Prostate gland (tissue), 2 donors: ENCODE measurements around the gene CTAG1A.

Experiments used
- POLR2AphosphoS5 ChIP-seq: sonication (generic); formaldehyde crosslinking; IDR thresholded peaks from one replicate; pipeline ENCODE4 v1.6.1; 2017; ENCODE audit warnings: antibody characterized with exemption
- TF ChIP-seq, protein P1 (sequence below), 4 experiments: fragments of 200-600 bp in 2 of 4; fragments of 450-650 bp in 2 of 4; sonication (generic) in 2 of 4; IDR thresholded peaks; 1 replicate in 3 of 4; 2 replicates in 1 of 4; pipeline ENCODE4 v1.5.1; 2016 to 2019; ENCODE audit warnings: antibody characterized with exemption in 4 of 4, mild to moderate bottlenecking in 2 of 4, moderate library complexity in 2 of 4

DNA sequence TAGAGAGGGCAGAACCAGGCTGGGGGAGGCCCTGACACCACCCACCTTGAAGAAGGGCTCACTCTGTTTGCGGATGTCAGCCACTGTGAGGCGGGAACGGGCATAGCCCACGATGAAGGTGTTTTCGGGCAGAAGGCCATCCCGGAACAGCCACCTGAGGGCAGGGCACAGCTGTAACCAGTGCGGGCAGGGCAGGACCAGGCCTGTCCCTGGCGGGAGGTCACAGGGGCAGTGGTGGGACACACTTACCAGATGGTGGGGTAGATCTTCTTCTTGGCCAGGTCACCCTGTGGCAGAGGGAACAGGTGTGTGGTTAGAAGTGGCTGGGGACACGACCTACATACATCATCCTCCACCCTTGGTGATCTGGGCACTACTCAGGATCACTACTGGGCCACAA is 49.0 kb upstream of the CTAG1A start:
- TF ChIP-seq, protein P1, sequence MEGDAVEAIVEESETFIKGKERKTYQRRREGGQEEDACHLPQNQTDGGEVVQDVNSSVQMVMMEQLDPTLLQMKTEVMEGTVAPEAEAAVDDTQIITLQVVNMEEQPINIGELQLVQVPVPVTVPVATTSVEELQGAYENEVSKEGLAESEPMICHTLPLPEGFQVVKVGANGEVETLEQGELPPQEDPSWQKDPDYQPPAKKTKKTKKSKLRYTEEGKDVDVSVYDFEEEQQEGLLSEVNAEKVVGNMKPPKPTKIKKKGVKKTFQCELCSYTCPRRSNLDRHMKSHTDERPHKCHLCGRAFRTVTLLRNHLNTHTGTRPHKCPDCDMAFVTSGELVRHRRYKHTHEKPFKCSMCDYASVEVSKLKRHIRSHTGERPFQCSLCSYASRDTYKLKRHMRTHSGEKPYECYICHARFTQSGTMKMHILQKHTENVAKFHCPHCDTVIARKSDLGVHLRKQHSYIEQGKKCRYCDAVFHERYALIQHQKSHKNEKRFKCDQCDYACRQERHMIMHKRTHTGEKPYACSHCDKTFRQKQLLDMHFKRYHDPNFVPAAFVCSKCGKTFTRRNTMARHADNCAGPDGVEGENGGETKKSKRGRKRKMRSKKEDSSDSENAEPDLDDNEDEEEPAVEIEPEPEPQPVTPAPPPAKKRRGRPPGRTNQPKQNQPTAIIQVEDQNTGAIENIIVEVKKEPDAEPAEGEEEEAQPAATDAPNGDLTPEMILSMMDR (IDR thresholded peaks at IDR 0.05): no peak
- no peak for TF ChIP-seq POLR2AphosphoS5
